Measurements from ENCODE around the gene HNRNPUL2.

The HNRNPUL2 gene

GRCh38 chr11:62732830-62733229 is 5.6 kb upstream of the HNRNPUL2 start:
- TF ChIP-seq CTCF (conservative IDR thresholded peaks at IDR 0.05) (no peak), ZFX (IDR thresholded peaks at IDR 0.05) (no peak)
- no peak overlapping the region for H3K27ac ChIP-seq

GRCh38 chr11:62730076-62730475 is 2.8 kb upstream of the HNRNPUL2 start:
- peak overlapping the region; percentile 97 for H3K27ac ChIP-seq

DNA sequence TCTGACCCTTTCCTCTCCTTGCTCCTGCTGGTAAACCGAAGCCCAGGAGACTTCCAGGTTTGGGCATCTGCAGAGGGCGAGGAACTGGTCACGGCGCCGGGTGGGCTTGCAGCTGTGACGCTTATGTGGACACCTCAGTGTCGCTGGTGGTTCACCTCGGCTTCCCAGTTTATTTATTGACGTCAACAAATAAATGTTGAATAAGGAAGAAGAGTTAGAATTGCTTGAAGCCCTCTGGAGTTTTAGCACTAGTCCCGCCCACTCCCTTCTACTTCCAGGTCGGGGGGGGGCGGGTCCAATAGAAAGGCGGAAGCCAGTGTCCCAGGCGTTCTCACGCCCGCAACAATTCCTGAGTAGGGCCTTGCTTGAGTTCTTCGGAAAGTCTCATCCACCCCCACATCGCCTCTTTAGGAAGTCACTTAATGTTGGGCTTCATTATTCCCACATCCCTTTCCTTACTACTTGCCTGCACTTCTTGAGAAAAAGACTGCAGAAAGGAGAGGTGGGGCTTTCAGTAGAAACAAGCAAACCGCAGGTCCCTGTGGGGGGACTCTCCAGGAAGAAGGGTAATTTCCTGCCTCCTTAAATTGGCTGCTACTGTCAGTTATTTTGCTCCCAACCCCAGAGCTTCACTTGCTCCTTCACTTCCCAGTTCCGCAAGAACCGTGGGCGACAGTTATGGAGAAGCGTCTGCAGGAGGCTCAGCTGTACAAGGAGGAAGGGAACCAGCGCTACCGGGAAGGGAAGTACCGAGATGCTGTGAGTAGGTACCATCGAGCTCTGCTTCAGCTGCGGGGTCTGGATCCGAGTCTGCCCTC is 1.1 kb upstream of the HNRNPUL2 start, which contains the start of gene TTC9C:
Gene TTC9C, plus strand, starts transcription at position 316 of the 818 bp plus-strand sequence. Its CDS starts 363 bp downstream, at position 679.
- H3K27ac ChIP-seq, result peak within 1 kb of the TSS; percentile 97
- no peak for TF ChIP-seq CTCF (conservative IDR thresholded peaks at IDR 0.05)
- no peak; the same call in 1 of the 2 replicates for TF ChIP-seq ZFX (IDR thresholded peaks at IDR 0.05)

GRCh38 chr11:62727872-62728170 is 564 bp upstream of the HNRNPUL2 start:
- TF ChIP-seq ZFX (IDR thresholded peaks at IDR 0.05), result no peak
- no peak for TF ChIP-seq CTCF (conservative IDR thresholded peaks at IDR 0.05)
- H3K27ac ChIP-seq, result peak overlapping the region; percentile 97

DNA sequence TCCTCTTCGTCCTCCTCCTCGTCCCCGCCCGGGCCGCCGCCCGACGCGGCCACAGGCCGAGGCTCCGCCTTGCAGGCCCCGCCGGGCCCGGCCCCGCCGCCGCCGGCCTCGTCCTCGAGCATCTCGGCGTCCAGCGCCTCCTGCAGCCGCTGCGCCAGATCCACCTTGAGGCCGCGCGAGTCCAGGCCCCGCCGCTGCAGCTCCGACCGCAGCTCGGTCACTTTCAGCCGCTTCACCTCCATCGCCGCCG is 417 bp downstream of the HNRNPUL2 start:
- peak overlapping the region; percentile 97 for H3K27ac ChIP-seq
- TF ChIP-seq ZFX (IDR thresholded peaks at IDR 0.05) (peak; percentile 98), CTCF (conservative IDR thresholded peaks at IDR 0.05) (no peak)

GRCh38 chr11:62726156-62726914 is 922 bp downstream of the HNRNPUL2 start:
- H3K27ac ChIP-seq, result peak overlapping the region; percentile 97
- no peak for TF ChIP-seq CTCF (conservative IDR thresholded peaks at IDR 0.05)
- no peak for TF ChIP-seq ZFX (IDR thresholded peaks at IDR 0.05)

DNA sequence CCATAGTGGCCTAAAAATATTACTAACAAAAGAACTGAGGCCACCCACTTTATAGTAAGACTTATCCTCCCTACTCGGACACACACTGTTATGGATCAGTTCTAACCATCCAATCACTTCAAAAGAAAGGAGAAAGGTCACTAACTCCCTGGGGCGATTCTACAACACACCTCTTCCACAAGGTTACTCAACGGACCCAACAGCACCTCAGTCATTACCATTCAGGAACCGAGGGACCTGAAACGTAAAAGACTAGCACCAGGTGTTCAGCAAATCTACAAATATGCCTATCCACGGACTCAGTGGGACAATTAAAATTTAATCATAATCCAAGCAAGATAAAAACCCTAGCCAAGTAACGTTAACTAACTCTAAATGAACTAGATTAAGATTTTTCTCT is 1.6 kb downstream of the HNRNPUL2 start:
- TF ChIP-seq CTCF (conservative IDR thresholded peaks at IDR 0.05), result no peak
- TF ChIP-seq ZFX (IDR thresholded peaks at IDR 0.05), result no peak
- H3K27ac ChIP-seq, result peak overlapping the region; percentile 97
